Left renal cortex interstitium (tissue), 4 donors: Measurements from ENCODE around the gene OR4D11. TPM values are rescaled to one million over a fixed set of nuclear protein-coding genes. Genes with fewer than 3 reads are reported as not detected.
"Not testable (repeated sequence)": the region's sequence is repeated elsewhere in the genome, so short reads cannot be mapped to it uniquely, and the experiment has no call there.

Experiments
- DNase-seq, 4 donors: peaks; one replicate each; pipeline ENCODE4 v3.0.0-alpha.2; 2013; ENCODE audit warnings: low read depth in 4 of 4, low spot score in 2 of 4, missing footprints in 1 of 4
- polyA plus RNA-seq, 4 donors: library from polyadenylated mRNA; unstranded; fragments of 120-200 nt; gene quantifications; one replicate each; pipeline ENCODE4 v1.2.1, GENCODE V29; 2013; ENCODE audit not compliant: insufficient read length in 4 of 4

The OR4D11 gene
- polyA plus RNA-seq, 4 donors = not detected

GRCh38 chr11:59547605-59548308 lies 44.4 kb downstream of the OR4D11 start:
- DNase-seq = not testable (repeated sequence)

DNA sequence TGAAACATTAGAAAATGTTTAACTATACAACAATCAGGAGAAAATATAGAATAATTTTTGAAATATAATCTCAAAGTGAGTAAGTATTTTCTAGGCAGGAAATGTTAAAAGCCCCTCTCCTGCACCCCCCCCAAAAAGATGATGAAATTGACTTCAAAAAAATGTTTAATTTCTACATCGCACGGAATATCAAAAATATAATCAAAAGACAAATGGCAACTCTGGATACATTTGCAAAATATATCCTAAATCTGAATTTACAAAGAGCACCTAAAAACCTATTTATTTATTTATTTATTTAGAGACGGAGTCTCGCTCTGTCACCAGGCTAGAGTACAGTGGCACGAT lies 44.9 kb downstream of the OR4D11 start:
- DNase-seq = no peak

DNA sequence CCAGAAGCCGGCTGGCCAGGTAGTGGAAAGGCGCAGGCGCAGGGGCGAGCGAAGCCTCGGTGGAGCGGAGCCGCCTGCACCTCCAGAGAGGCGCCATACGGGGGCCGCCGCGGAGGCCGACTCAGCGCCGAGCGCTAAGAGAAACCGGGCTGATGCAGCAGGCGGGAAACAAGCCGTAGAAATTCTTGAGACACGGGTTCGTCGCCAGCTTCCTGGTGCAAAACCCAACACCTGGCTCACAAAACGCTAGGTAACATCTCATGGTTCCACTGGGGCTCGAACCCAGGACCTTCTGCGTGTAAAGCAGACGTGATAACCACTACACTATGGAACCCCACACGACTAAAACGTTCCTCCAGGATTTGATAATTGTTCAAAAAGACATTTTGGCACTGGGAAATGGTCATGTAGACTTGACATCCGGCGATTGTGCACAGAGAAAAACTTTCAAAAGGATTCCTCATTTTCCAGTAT lies 47.0 kb downstream of the OR4D11 start:
- DNase-seq = peak in 2 of 4 donors; percentile 90 to 97

GRCh38 chr11:59550842-59551658 lies 47.7 kb downstream of the OR4D11 start:
- DNase-seq = peak in 1 of 4 donors; percentile 81

GRCh38 chr11:59551659-59552521 lies 48.5 kb downstream of the OR4D11 start:
- peak in 1 of 4 donors; percentile 55 for DNase-seq

GRCh38 chr11:59552844-59553243 lies 49.5 kb downstream of the OR4D11 start:
- no peak for DNase-seq

DNA sequence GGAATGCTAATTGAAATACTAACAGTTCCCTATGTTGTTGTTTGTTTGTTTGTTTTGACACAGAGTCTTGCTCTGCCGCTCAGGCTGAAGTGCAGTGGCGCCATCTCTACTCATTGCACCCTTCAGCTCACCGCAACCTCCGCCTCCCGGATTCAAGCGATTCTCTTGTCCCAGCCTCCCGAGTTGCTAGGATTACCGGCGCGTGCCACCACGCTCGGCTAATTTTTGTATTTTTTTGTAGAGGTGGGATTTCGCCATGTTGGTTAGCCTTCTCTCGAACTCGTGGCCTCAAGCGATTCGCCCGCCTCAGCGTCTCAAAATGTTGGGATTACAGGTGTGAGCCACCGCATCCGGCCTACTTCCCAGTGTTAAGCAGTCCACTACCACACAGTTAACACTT lies 49.9 kb downstream of the OR4D11 start:
- DNase-seq = no peak

Other genes starting within 250 kb of the OR4D11 start
- not detected for gene OR5AN1, start 144.7 kb upstream of the OR4D11 start, polyA plus RNA-seq
- gene OR5A2, start 77.2 kb upstream of the OR4D11 start, polyA plus RNA-seq = under 1 TPM in 3 of 4 donors, not detected in 1; 0.03 to 0.04 (median 0.03) TPM
- gene OR5A1, start 67.1 kb upstream of the OR4D11 start, polyA plus RNA-seq = under 1 TPM in 2 of 4 donors, not detected in 2; 0.03 to 0.05 TPM
- gene OR4D6, start 46.6 kb upstream of the OR4D11 start, polyA plus RNA-seq = not detected
- not detected for gene OR4D10, start 30.3 kb upstream of the OR4D11 start, polyA plus RNA-seq
- gene OR4D9, start 8.0 kb downstream of the OR4D11 start, polyA plus RNA-seq = under 1 TPM in 3 of 4 donors, not detected in 1; 0.03 to 0.11 (median 0.04) TPM
- 10 to 100 TPM; 47.3 to 58.7 (median 52.2) TPM for gene OSBP, start 112.2 kb downstream of the OR4D11 start, polyA plus RNA-seq
- gene PATL1, start 165.5 kb downstream of the OR4D11 start, polyA plus RNA-seq = 10 to 100 TPM; 29.7 to 52.5 (median 46.3) TPM
- gene OR10V1, start 210.3 kb downstream of the OR4D11 start, polyA plus RNA-seq = not detected